ENCODE data around the gene MXD3.

The MXD3 gene

DNA sequence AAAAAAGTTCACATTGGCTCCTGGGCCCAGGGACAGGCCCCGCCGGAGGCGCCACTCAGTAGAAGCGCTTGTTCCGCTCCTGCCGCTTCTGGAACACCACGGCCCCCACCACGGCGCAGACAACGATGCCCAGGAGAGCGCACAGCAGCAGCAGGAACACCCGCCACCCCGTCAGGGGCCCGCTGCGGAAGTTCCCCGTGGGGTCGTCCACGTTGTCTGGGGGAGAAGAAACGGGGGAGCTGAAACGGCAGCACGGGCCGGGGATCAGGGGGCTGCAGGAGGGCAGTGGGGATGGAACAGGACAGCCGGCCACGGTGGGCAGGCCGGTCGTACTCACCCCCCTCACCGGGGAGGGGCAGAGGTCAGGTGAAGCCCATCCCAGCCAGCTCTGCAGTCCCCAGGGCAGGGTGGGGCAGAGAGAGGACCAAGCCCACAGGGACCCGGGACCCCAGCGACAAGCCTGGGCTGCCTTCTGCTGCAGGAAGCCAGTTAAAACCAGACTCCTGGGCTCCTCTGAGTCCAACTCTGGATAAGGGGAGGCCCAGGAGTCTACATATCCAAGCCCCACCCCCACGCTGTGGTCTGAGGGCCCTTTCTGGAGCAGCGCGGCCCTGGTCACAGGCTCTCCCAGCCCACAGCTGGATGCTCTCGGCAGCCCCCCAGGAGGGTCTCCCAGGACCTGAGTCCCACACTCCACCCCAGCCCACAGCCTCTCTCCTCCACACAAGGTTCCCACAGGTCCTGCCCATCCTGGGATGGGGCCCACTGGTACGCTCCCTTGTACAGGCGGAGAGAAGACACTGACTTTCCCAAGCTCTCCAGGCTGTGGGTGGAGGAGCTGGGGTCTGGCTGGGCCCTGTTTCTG is 20.6 kb upstream of the MXD3 start:
- no peak overlapping the region for H3K4me3 ChIP-seq (ENCODE audit: low read depth, low read length)

DNA sequence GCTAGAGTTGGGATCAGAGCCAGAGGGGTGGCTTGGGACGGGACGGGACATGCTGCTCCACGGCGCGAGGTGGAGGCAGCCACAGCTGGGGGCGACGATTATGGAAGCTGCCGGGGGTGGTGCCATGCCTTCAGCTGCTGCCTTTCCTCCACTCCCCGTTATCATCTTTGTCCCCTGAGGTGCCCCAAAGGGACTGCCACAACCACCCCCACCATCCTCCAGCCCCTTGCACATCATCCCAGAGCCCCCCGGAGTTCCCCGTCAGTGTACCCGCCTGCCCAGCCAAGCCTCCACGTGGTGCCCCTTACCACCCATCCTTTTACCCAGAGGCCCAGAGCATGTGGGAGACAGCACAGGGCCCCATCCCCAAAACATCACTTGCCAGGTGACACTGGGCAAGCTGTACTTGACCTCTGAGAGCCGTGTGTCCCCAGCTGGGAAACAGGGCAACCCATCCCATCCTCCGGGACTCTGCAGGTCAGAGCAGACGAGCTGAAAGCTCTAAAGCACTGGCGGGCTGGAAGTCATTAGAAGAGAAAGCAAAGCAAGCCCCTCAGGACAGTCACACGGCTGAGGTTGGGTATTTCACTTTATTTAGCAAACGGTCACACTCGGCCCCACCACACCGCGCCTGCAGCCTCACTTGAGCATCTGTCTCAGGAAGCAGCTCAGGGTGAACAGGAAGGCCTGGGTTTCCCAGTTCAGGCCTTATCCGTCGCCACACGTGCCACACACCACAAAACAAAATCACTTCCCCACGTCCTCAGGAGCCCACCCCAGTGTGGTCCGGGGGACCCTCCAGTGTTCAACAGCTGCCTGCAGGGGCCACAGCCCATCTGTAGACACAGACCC is 19.5 kb upstream of the MXD3 start:
- H3K36me3 ChIP-seq (ENCODE audit: control insufficient read depth, insufficient read depth, low read length): peaks cover 67% of the 10 kb centered on the region
- H3K9me3 ChIP-seq (ENCODE audit: control insufficient read depth, insufficient read depth, low read depth, low read length): no peaks in the 10 kb centered on the region
- H3K27ac ChIP-seq (ENCODE audit: low read depth, low read length): no peak overlapping the region
- H3K4me3 ChIP-seq (ENCODE audit: low read depth, low read length): no peak overlapping the region
- no peaks in the 10 kb centered on the region for H3K27me3 ChIP-seq (ENCODE audit: control insufficient read depth, insufficient read depth, low read length)
- H3K9ac ChIP-seq (ENCODE audit: low read length): no peak overlapping the region
- peaks cover 7% of the 10 kb centered on the region for H3K4me1 ChIP-seq (ENCODE audit: control insufficient read depth, insufficient read depth, low read length)

More for the DNA sequence above, 20.6 kb upstream of the MXD3 start:
- H3K27me3 ChIP-seq (ENCODE audit: control insufficient read depth, insufficient read depth, low read length): no peaks in the 10 kb centered on the region
- no peak overlapping the region for H3K9ac ChIP-seq (ENCODE audit: low read length)
- H3K9me3 ChIP-seq (ENCODE audit: control insufficient read depth, insufficient read depth, low read depth, low read length): no peaks in the 10 kb centered on the region
- H3K27ac ChIP-seq (ENCODE audit: low read depth, low read length): no peak overlapping the region
- peaks cover 77% of the 10 kb centered on the region for H3K36me3 ChIP-seq (ENCODE audit: control insufficient read depth, insufficient read depth, low read length)
- peaks cover 16% of the 10 kb centered on the region for H3K4me1 ChIP-seq (ENCODE audit: control insufficient read depth, insufficient read depth, low read length)

DNA sequence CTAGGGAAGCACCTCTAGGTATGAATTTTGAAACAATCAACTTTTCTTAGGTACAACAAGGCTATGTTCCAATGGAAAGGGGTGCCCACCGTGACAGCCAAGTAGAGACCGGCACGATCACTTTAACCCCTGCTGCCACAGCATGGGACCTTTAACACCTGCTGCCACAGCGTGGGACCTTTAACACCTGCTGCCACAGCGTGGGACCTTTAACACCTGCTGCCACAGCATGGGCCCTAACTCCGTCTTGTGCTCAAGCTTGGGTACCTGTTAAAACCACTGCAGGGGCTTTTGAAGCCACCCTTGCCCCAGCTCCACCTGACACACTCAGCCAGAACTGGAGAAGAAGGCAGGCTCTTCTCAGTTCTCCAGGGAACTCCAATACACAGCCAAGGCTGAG is 18.2 kb upstream of the MXD3 start:
- no peaks in the 10 kb centered on the region for H3K27me3 ChIP-seq (ENCODE audit: control insufficient read depth, insufficient read depth, low read length)
- no peaks in the 10 kb centered on the region for H3K9me3 ChIP-seq (ENCODE audit: control insufficient read depth, insufficient read depth, low read depth, low read length)
- no peak overlapping the region for H3K27ac ChIP-seq (ENCODE audit: low read depth, low read length)
- H3K4me1 ChIP-seq (ENCODE audit: control insufficient read depth, insufficient read depth, low read length): peaks cover 17% of the 10 kb centered on the region
- H3K36me3 ChIP-seq (ENCODE audit: control insufficient read depth, insufficient read depth, low read length): peaks cover 53% of the 10 kb centered on the region
- H3K9ac ChIP-seq (ENCODE audit: low read length): no peak overlapping the region
- H3K4me3 ChIP-seq (ENCODE audit: low read depth, low read length): no peak overlapping the region

DNA sequence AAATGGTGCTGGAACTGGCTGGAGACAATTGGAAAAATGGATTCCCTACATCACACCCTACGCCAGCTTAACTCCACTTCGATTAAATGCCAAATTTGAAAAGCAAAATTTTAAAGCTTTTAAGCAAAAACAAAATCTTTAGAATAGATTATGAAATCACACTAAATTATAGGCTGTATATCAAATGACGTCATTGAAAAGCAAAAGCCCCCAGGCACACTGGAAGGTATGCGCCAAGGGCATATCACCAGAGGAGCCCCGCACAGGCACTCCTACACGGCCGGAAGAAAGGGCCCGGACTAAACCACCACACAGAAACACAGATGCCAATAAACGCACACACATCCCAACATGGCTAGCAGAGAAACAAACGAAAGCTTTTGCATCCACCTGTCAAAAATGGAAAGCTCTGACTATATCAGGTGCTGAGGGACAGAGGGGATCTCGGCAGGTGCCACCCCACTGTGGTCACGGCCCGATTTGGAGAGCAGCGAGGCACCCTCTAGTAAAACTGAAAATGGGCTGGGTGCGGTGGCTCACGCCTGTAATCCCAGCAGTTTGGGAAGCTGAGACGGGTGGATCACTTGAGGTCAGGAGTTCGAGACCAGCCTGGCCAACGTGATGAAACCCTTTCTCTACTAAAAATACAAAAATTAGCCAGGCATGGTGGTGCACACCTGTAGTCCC is 17.0 kb upstream of the MXD3 start:
- Histone ChIP-seq H3K4me1 (ENCODE audit: control insufficient read depth, insufficient read depth, low read length) (peaks cover 19% of the 10 kb centered on the region), H3K36me3 (ENCODE audit: control insufficient read depth, insufficient read depth, low read length) (peaks cover 41% of the 10 kb centered on the region), H3K9me3 (ENCODE audit: control insufficient read depth, insufficient read depth, low read depth, low read length) (no peaks in the 10 kb centered on the region), H3K27me3 (ENCODE audit: control insufficient read depth, insufficient read depth, low read length) (no peaks in the 10 kb centered on the region), H3K4me3 (ENCODE audit: low read depth, low read length) (no peak overlapping the region), H3K9ac (ENCODE audit: low read length) (no peak overlapping the region), H3K27ac (ENCODE audit: low read depth, low read length) (peak overlapping the region; percentile 7; the same call in 1 of the 2 replicates)

DNA sequence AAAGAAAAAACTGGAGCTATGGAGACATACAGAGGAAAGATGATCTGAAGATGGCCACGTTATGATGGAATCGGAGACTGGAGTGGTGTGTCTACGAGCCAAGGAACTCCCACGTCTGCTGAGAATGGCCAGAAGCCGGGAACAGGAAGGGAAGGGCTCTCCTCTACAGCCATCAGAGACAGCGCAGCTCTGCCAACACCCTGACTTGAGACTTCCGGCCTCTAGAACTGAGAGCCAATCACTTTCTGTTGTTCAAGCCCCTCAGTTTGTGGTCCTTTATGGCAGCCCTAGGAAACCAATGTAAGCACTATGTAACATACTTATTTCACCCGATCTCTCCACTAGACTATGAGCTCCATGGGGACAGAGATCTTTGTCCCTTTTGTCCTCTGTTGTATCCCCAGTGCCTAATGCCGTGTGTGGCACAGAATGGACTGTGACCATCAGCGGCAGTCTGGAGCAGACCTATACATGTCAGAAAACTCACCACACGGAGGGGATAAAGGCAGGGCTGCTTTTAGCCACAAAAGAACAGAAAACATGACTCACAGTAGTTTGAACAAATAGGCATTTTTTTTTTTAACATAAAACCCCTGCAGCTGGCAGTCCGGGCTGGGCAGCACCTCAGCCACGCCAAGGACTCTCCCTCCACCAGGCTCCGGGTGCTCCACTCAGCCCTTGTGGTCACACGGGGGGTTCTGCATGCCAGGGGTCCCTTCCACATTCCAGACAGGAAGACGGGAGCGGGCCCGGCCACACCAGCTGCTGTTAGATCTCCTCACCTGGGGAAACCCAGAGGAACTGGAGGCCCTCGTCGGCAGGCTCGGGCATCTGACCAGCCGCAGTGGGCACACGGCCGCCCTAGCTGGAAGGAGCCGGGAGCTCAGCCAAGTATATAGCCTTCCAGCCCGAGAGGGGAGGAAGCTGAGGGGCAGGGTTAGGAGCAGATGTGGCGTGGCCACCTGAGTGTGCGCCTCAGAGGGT is 16.1 kb upstream of the MXD3 start:
- Histone ChIP-seq H3K27ac (ENCODE audit: low read depth, low read length) (peak overlapping the region; percentile 7; the same call in 1 of the 2 replicates), H3K4me1 (ENCODE audit: control insufficient read depth, insufficient read depth, low read length) (peaks cover 19% of the 10 kb centered on the region), H3K4me3 (ENCODE audit: low read depth, low read length) (no peak overlapping the region), H3K9me3 (ENCODE audit: control insufficient read depth, insufficient read depth, low read depth, low read length) (no peaks in the 10 kb centered on the region), H3K27me3 (ENCODE audit: control insufficient read depth, insufficient read depth, low read length) (no peaks in the 10 kb centered on the region), H3K36me3 (ENCODE audit: control insufficient read depth, insufficient read depth, low read length) (peaks cover 33% of the 10 kb centered on the region), H3K9ac (ENCODE audit: low read length) (no peak overlapping the region)

DNA sequence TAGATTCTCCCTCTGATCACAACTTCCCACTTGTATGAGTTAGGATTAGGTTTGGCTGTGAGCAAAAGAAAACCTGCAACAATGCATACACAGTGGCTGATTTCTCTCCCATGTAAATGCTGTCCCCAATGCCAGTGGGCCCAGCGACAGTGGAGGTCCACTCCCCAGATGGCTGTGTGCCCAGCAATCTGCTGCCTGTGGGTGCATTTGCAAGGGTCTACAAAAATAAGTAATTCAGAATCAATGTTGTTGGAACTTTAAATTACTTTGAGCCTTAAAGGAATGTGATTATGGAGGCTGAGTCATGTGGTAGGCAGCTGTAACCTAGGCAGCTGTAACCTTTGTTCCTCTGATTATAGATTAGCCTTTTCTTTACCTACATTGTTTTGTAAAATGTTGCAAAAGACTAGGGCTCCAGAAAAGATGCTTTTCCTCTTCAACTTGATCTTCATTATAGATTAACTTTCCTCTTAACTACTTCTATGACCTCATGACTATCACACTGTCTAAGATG is 14.2 kb upstream of the MXD3 start:
- peak overlapping the region; percentile 22; the same call in 1 of the 2 replicates for H3K4me3 ChIP-seq (ENCODE audit: low read depth, low read length)

DNA sequence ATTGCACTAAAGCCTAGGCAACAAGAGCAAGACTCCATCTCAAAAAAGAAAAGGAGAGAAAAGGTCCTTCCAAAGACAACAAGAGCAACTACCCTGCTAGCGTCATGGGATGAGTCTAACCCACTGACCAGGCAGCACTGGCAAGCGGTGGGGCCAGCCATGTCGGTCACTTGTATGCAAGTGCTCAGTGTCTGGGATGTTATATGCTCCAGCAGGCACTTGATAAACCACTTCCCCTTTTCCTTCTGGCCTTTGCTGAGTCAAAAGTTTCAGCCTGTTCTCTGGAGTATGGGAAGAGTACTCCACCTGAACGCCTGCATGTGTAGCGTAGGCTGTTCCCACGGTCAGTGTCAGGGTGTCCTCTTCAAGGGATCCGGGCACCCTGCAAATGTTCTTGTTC is 9.2 kb upstream of the MXD3 start:
- Histone ChIP-seq H3K4me3 (ENCODE audit: low read depth, low read length) (no peak overlapping the region), H3K27ac (ENCODE audit: low read depth, low read length) (no peak overlapping the region), H3K9ac (ENCODE audit: low read length) (no peak overlapping the region)

More for the DNA sequence above, 14.2 kb upstream of the MXD3 start:
- Histone ChIP-seq H3K9ac (ENCODE audit: low read length) (peak overlapping the region; percentile 81), H3K4me1 (ENCODE audit: control insufficient read depth, insufficient read depth, low read length) (peaks cover 19% of the 10 kb centered on the region), H3K27ac (ENCODE audit: low read depth, low read length) (peak overlapping the region; percentile 93), H3K36me3 (ENCODE audit: control insufficient read depth, insufficient read depth, low read length) (peaks cover 18% of the 10 kb centered on the region), H3K9me3 (ENCODE audit: control insufficient read depth, insufficient read depth, low read depth, low read length) (no peaks in the 10 kb centered on the region), H3K27me3 (ENCODE audit: control insufficient read depth, insufficient read depth, low read length) (no peaks in the 10 kb centered on the region)

DNA sequence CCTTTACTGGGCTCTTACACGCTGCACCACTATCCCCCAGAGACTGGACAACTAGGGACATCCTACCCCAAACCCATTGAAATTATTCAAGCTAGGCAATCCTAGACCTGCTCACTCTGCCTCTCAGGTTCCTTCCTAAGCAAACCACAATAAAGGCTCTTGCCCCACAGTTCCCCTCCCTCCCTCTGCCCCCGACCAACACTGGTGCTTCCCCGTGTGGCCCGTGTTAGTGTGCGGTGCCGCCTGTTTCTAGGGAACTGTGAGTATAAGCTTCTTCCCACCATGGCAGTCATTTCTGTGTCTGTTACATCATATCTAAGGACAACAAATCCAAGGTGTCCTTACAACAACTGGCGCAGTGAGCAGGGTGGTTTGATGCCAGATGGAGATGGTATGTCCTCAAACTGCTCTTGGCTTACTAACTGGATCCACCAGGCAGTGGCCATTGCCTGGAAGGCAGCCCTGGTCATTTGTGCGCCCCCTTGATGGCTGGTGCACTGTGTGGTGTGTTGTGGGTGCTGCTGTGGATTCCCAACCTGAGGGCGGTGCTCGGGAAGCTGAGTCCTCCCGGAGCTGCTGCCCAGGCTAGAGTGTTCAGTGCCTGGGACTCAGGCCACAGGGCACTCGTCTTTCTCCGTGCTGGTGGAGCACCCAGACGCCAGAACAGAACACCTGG is 8.4 kb upstream of the MXD3 start:
- no peak overlapping the region for H3K9ac ChIP-seq (ENCODE audit: low read length)
- H3K36me3 ChIP-seq (ENCODE audit: control insufficient read depth, insufficient read depth, low read length): peaks cover 3% of the 10 kb centered on the region; the same call in 1 of the 2 replicates
- no peaks in the 10 kb centered on the region for H3K27me3 ChIP-seq (ENCODE audit: control insufficient read depth, insufficient read depth, low read length)
- peaks cover 7% of the 10 kb centered on the region; the same call in 1 of the 2 replicates for H3K9me3 ChIP-seq (ENCODE audit: control insufficient read depth, insufficient read depth, low read depth, low read length)
- H3K4me1 ChIP-seq (ENCODE audit: control insufficient read depth, insufficient read depth, low read length): peaks cover 7% of the 10 kb centered on the region
- no peak overlapping the region for H3K4me3 ChIP-seq (ENCODE audit: low read depth, low read length)
- H3K27ac ChIP-seq (ENCODE audit: low read depth, low read length): no peak overlapping the region

More for the DNA sequence above, 9.2 kb upstream of the MXD3 start:
- Histone ChIP-seq H3K4me1 (ENCODE audit: control insufficient read depth, insufficient read depth, low read length) (peaks cover 16% of the 10 kb centered on the region), H3K27me3 (ENCODE audit: control insufficient read depth, insufficient read depth, low read length) (no peaks in the 10 kb centered on the region), H3K9me3 (ENCODE audit: control insufficient read depth, insufficient read depth, low read depth, low read length) (peaks cover 7% of the 10 kb centered on the region; the same call in 1 of the 2 replicates), H3K36me3 (ENCODE audit: control insufficient read depth, insufficient read depth, low read length) (peaks cover 3% of the 10 kb centered on the region; the same call in 1 of the 2 replicates)

DNA sequence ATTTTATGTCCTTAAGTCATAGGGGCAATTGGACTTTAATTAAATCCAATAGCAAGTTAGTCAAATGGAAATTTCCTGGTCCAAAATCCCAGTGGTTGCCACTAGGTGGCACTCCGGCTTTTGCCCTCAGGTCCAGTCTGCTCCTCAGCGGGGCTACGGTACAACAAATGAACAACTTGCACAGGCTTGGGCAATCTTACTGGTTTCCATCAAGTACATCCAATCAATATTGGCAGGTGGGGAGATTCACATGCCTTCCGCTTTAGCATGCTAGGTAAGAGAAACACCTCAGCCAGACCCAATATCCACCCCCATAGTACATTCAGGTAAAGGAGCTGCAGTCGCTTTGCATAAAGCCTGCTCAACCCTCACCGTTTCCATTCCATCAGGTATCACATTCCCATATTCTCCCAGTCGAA is 6.3 kb upstream of the MXD3 start:
- H3K27ac ChIP-seq (ENCODE audit: low read depth, low read length): no peak overlapping the region
- H3K27me3 ChIP-seq (ENCODE audit: control insufficient read depth, insufficient read depth, low read length): no peaks in the 10 kb centered on the region
- H3K9me3 ChIP-seq (ENCODE audit: control insufficient read depth, insufficient read depth, low read depth, low read length): peaks cover 7% of the 10 kb centered on the region; the same call in 1 of the 2 replicates
- H3K9ac ChIP-seq (ENCODE audit: low read length): no peak overlapping the region
- H3K36me3 ChIP-seq (ENCODE audit: control insufficient read depth, insufficient read depth, low read length): peaks cover 3% of the 10 kb centered on the region; the same call in 1 of the 2 replicates
- no peak overlapping the region for H3K4me3 ChIP-seq (ENCODE audit: low read depth, low read length)
- H3K4me1 ChIP-seq (ENCODE audit: control insufficient read depth, insufficient read depth, low read length): 0 out of 2 replicates have a peak, but pooled peaks cover 4% of the 10 kb centered on the region
